Measurements from ENCODE around the gene TBCE.

TBCE gene, protein sequence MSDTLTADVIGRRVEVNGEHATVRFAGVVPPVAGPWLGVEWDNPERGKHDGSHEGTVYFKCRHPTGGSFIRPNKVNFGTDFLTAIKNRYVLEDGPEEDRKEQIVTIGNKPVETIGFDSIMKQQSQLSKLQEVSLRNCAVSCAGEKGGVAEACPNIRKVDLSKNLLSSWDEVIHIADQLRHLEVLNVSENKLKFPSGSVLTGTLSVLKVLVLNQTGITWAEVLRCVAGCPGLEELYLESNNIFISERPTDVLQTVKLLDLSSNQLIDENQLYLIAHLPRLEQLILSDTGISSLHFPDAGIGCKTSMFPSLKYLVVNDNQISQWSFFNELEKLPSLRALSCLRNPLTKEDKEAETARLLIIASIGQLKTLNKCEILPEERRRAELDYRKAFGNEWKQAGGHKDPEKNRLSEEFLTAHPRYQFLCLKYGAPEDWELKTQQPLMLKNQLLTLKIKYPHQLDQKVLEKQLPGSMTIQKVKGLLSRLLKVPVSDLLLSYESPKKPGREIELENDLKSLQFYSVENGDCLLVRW

DNA sequence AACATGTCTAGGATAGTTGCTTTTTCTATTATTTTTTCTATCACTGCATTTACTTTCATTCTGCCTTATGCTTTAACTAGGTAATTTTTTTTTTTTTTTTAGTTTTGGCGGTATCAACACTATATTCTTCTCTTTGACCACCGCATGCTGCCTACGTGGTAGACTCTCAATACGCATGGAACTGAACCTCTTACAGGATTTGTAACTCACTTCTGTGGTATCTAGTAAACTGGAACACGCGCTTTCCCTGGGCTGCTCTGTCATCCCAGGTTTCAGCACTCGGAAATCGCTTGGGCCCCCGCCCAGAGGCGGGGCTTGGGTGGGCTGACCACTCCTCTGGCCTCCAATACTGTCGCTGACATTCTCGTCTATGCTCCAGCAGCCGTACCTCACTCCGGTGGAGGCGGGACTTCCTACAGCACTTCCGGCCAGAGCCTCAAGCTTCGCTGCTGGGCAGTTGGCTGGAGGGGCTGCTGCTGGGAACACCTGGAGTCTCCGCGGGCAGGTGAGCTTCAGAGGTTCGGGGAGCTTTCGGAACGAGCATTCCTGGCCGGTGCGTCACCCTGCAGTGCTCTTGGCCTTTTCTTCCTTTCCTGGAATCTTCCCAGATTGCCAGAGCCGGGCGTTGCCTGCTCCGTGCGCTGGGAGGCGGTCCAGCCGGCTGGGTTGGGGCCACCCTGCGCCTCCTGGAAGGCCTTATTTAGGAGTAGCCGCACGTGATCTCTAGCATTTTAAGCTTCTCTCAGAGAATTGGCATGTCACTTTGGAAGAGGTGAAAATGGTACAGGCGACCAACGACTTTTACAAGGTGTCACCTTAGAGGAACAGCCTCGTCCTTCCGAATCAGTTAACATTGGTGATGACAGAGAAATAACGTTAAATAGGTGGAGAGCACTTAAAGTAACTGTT is at the start of gene TBCE:
Gene TBCE (plus strand): TSS at position 428 of the 909 bp plus-strand sequence. CDS start 12,623 bp downstream, outside the sequence.
- peak; percentile 78 to 91 for DNase-seq

- DNase-seq: no peak
Observed at GRCh38 chr1:235319255-235319654, 48.0 kb upstream of the TBCE start.

GRCh38 chr1:235320521-235321179 is 46.6 kb upstream of the TBCE start:
- DNase-seq: no peak

DNA sequence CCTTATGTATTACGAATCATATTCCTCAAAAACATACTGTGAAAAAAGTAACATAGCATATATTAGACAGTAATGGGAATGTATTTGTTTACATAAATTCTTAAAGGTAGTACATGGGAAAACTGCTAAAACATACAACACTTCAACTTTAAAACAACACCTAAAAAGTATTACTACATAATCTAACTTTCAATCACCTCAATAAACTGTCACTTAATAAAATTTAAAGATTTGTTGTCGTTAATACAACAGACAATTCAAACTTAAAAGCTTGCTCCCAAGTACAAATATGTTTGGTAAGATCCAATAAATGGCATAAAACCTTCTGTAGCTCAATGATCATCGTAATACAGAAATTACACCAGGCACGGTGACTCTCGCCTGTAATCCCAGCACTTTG is 42.9 kb upstream of the TBCE start:
- DNase-seq: no peak

- no peak for DNase-seq
Observed at GRCh38 chr1:235325139-235325538, 42.1 kb upstream of the TBCE start.

DNA sequence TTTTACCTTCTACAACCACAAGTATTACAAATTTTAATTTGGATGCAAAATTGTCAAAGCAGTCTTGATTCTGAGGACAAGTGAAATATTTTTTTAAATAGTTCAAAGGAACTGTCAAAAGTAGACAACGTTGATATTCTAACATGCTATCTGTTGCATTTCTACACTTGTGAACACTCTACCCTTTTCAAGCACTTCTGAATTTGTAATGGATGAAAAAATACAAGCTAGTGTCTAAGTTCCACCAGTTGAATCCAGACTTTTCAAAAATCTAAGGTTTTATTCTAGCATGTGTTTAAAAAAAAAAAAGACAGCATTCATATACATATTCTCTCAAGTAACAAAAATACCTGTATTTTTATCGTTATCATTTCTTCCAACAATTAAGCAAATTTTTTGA is 41.4 kb upstream of the TBCE start:
- DNase-seq: no peak

- peak in 1 of 2 experiments; percentile 6 for DNase-seq
Observed at GRCh38 chr1:235326719-235327558, 40.3 kb upstream of the TBCE start.

- peak; percentile 6 to 38 for DNase-seq
Observed at GRCh38 chr1:235327559-235328270, 39.5 kb upstream of the TBCE start, which contains the start of gene ARID4B. Gene ARID4B (minus strand): TSS chr1:235328179. CDS start chr1:235326919, 1,260 bp downstream.

GRCh38 chr1:235328271-235329138 is 38.7 kb upstream of the TBCE start, which contains the start of gene GGPS1:
Gene GGPS1 (plus strand): TSS chr1:235328570. CDS start chr1:235335265, 6,695 bp downstream.
- DNase-seq: peak; percentile 96 to 98

GRCh38 chr1:235329139-235329902 is 37.9 kb upstream of the TBCE start:
- peak in 1 of 2 experiments; percentile 37 for DNase-seq

GRCh38 chr1:235330918-235331285 is 36.3 kb upstream of the TBCE start:
- no peak for DNase-seq

DNA sequence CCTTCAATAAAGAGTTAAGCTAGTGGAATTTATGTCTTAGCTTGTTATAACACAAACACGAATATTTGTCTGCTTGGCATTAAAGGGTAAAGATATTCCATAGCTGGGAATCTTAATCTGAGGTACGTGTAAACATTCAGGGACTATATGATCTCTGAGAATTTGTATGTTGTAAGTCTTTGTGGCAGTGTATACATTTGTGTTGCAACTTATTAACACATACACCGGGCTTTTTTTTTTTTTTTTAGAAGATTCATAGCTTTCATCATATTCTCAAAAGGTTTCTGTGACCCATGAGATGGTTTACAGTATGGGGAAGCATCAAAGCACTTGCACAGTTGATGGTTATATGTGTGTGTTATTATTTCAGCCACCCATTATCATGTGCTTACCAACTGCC is 35.8 kb upstream of the TBCE start:
- DNase-seq: no peak

DNA sequence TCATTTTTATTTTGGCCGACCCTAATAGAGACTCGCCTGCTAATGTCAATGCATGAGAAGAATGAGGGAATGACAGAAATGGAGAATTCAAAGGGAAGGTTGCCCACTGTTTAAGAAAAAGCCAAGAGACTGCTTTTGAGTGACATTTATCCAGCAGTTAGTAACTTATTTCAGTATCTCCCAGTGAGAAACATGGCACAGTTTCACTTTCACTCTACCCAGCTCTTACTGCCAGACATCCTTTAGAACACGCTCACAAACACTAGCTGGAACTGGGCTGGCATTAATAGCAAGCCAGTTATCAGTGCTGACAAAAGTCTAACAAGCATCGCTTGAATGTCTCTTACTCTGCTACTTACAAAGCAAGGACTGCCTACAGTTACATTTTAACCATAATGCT is 30.3 kb upstream of the TBCE start:
- DNase-seq: no peak

DNA sequence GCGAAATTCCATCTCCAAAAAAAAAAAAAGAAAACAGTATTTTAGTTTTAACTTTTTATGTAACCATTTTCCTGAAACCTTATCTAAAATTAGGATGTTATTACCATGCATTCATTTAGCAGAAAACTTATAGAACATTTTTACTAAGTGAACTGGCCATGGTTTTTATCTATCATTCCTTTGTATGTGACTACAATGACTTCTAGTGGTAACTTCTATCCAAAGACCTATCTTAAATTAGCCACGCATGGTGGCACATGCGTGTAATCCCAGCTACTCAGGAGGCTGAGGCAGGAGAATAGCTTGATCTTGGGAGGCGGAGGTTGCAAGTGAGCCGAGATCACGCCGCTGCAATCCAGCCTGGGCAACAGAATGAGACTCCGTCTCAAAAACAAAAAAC is 27.5 kb upstream of the TBCE start:
- no peak for DNase-seq

GRCh38 chr1:235341334-235341733 is 25.9 kb upstream of the TBCE start:
- DNase-seq: no peak

GRCh38 chr1:235342039-235342438 is 25.2 kb upstream of the TBCE start:
- DNase-seq: no peak

GRCh38 chr1:235342471-235342870 is 24.8 kb upstream of the TBCE start:
- no peak for DNase-seq

DNA sequence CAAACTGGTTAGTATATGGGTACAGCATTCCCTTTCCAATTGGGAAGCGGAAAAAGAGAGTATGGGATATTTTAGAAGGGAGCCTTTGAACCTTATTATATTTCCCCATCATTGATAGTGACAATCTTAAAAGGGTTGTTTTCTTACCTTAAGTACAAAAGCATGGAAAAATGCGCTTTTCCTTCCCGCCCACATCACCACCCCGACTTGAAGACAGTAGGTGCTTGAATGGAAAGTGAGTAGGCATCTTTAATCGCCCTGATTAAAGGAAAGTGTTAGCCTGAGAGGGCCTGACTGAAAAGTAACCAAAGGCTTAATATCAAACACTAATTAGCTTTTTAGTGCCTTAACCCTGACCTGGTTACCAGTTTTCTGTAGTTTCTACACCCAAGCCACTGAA is 23.5 kb upstream of the TBCE start:
- DNase-seq: no peak

- DNase-seq: no peak
Observed at GRCh38 chr1:235351441-235351840, 15.8 kb upstream of the TBCE start.
